Testis (tissue), 3 donors: Measurements from ENCODE around the gene ITGB2. TPM values are rescaled to one million over a fixed set of nuclear protein-coding genes. Genes with fewer than 3 reads are reported as not detected.

Source experiments
- DNase-seq: peaks from one replicate; pipeline ENCODE4 v3.0.0-alpha.2; 2019
- H3K27ac ChIP-seq, 2 donors: fragments of 200-600 bp; sonication (generic); one replicate each; pipeline ENCODE4 v1.5.1; 2019
- H3K27me3 ChIP-seq: fragments of 200-600 bp; sonication (generic); one replicate; pipeline ENCODE4 v1.5.1; 2019
- H3K36me3 ChIP-seq: fragments of 200-600 bp; sonication (generic); one replicate; pipeline ENCODE4 v1.5.1; 2017; ENCODE audit warnings: low read depth; ENCODE audit errors: missing control alignments
- H3K4me1 ChIP-seq: fragments of 200-600 bp; sonication (generic); one replicate; pipeline ENCODE4 v1.5.1; 2019
- H3K4me3 ChIP-seq, 2 donors: fragments of 200-600 bp; sonication (generic); one replicate each; pipeline ENCODE4 v1.5.1; 2017 to 2019
- H3K9me3 ChIP-seq: fragments of 200-600 bp; sonication (generic); one replicate; pipeline ENCODE4 v1.5.1; 2017
- CTCF ChIP-seq, 3 experiments: fragments of 450-650 bp in 2 of 3; fragments of 200-600 bp in 1 of 3; sonication (generic) in 1 of 3; IDR thresholded peaks; one replicate each; pipeline ENCODE4 v1.5.1; 2016 to 2019; ENCODE audit warnings: antibody characterized with exemption in 3 of 3, mild to moderate bottlenecking in 2 of 3, moderate library complexity in 1 of 3
- POLR2A ChIP-seq: fragments of 450-650 bp; IDR thresholded peaks from one replicate; pipeline ENCODE4 v1.6.1; 2017; ENCODE audit warnings: antibody characterized with exemption, mild to moderate bottlenecking, moderate library complexity
- WGBS, 2 donors: methylation state at CpG; one replicate each; pipeline ENCODE4 v1.1.5; 2018; 5-methylcytosine and 5-hydroxymethylcytosine counted together
- intact Hi-C: fragments of 100-400 bp; cut with DNase I; formaldehyde crosslinking; loops from one replicate; pipeline ENCODE4 v1.15.1; 2023; ENCODE audit warnings: low total_unique reads
- polyA plus RNA-seq: library from polyadenylated mRNA; stranded (reverse); fragments of 350-450 nt; fragmentation: Illumina TruSeq; extraction: RNeasy Lipid Tissue Mini Kit (QIAGEN cat#74804); gene quantifications from one replicate; pipeline ENCODE4 v1.2.3, GENCODE V29; 2014; ENCODE audit warnings: low read depth, low replicate concordance; ENCODE audit not compliant: insufficient read depth
- total RNA-seq, 2 donors: library from RNA; depleted of rRNA; stranded (reverse); fragments of >200 nt; gene quantifications; one replicate each; pipeline ENCODE4 v1.2.3, GENCODE V29; 2016

Gene ITGB2
- total and polyA plus RNA-seq, 3 donors from 2014 or later, result 5.6 to 29.5 (median 27.4) TPM

- no peak overlapping the region for H3K27ac ChIP-seq
- intact Hi-C loops, result no loop called here
- no peaks in the 10 kb centered on the region for H3K36me3 ChIP-seq
- no peaks in the 10 kb centered on the region for H3K9me3 ChIP-seq
- TF ChIP-seq CTCF (IDR thresholded peaks at IDR 0.05) (no peak), POLR2A (no peak)
- WGBS, 2 donors, result 22 to 41% methylated on average over 16 to 19 of the region's 19 CpGs
- no peak for DNase-seq
- H3K27me3 ChIP-seq, result no peaks in the 10 kb centered on the region
- H3K4me3 ChIP-seq, result no peak overlapping the region
- H3K4me1 ChIP-seq, result peaks cover 20% of the 10 kb centered on the region
Measured at GRCh38 chr21:44927587-44928461, 7.1 kb upstream of the ITGB2 start.

- TF ChIP-seq POLR2A (no peak), CTCF (IDR thresholded peaks at IDR 0.05) (no peak)
- H3K27me3 ChIP-seq, result no peaks in the 10 kb centered on the region
- DNase-seq, result no peak
- no peaks in the 10 kb centered on the region for H3K36me3 ChIP-seq
- WGBS, 2 donors, result 26 to 32% methylated on average over 4 of the region's 4 CpGs
- peaks cover 16% of the 10 kb centered on the region for H3K4me1 ChIP-seq
- intact Hi-C loops, result no loop called here
- no peak overlapping the region for H3K4me3 ChIP-seq
- no peak overlapping the region for H3K27ac ChIP-seq
- H3K9me3 ChIP-seq, result no peaks in the 10 kb centered on the region
Measured at GRCh38 chr21:44927259-44927586, 6.5 kb upstream of the ITGB2 start.

- Histone ChIP-seq H3K27me3 (no peaks in the 10 kb centered on the region), H3K4me3 (no peak overlapping the region), H3K4me1 (peaks cover 9% of the 10 kb centered on the region), H3K9me3 (no peaks in the 10 kb centered on the region), H3K27ac (no peak overlapping the region), H3K36me3 (no peaks in the 10 kb centered on the region)
- no peak for DNase-seq
- intact Hi-C loops, result no loop called here
- TF ChIP-seq POLR2A, result no peak
- TF ChIP-seq CTCF (IDR thresholded peaks at IDR 0.05), result no peak
- WGBS, 2 donors, result 66 to 67% methylated on average over 18 to 24 of the region's 24 CpGs
Measured at GRCh38 chr21:44926331-44927101, 5.8 kb upstream of the ITGB2 start.

GRCh38 chr21:44925378-44925755 lies 4.7 kb upstream of the ITGB2 start:
- WGBS, 2 donors, result 71 to 73% methylated on average over 1 of the region's 1 CpG
- intact Hi-C loops, result no loop called here
- TF ChIP-seq CTCF (IDR thresholded peaks at IDR 0.05) (no peak), POLR2A (no peak)
- Histone ChIP-seq H3K36me3 (no peaks in the 10 kb centered on the region), H3K27ac (no peak overlapping the region), H3K4me1 (no peaks in the 10 kb centered on the region), H3K9me3 (no peaks in the 10 kb centered on the region), H3K27me3 (no peaks in the 10 kb centered on the region), H3K4me3 (no peak overlapping the region)
- no peak for DNase-seq
